Vagina (tissue), 2 donors: Measurements from ENCODE around the gene UQCC2. TPM values are rescaled to one million over a fixed set of nuclear protein-coding genes. Genes with fewer than 3 reads are reported as not detected.

Source experiments
- DNase-seq, 2 donors: peaks; one replicate each; pipeline ENCODE4 v3.0.0-alpha.2; 2017; ENCODE audit errors: extremely low spot score in 2 of 2
- H3K27ac ChIP-seq: fragments of 200-600 bp; sonication (generic); one replicate; pipeline ENCODE4 v1.5.1; 2019
- H3K27me3 ChIP-seq: fragments of 200-600 bp; sonication (generic); one replicate; pipeline ENCODE4 v1.5.1; 2019
- H3K36me3 ChIP-seq, 2 donors: fragments of 200-600 bp; sonication (generic); one replicate each; pipeline ENCODE4 v1.5.1; 2017 to 2019
- H3K4me1 ChIP-seq: fragments of 200-600 bp; sonication (generic); one replicate; pipeline ENCODE4 v1.5.1; 2019
- H3K4me3 ChIP-seq, 2 donors: fragments of 200-600 bp; sonication (generic); 1 replicate in 1 of 2; 2 replicates in 1 of 2; pipeline ENCODE4 v1.5.1; 2016 to 2019
- H3K9me3 ChIP-seq: fragments of 200-600 bp; sonication (generic); one replicate; pipeline ENCODE4 v1.5.1; 2019
- POLR2A ChIP-seq, 2 donors: fragments of 450-650 bp; IDR thresholded peaks; one replicate each; pipeline ENCODE4 v1.6.1; 2017; ENCODE audit warnings: antibody characterized with exemption in 2 of 2, mild to moderate bottlenecking in 2 of 2, moderate library complexity in 2 of 2
- POLR2AphosphoS5 ChIP-seq, 2 donors: sonication (generic); formaldehyde crosslinking; IDR thresholded peaks; one replicate each; pipeline ENCODE4 v1.9.0; 2017; ENCODE audit warnings: antibody characterized with exemption in 2 of 2, mild to moderate bottlenecking in 2 of 2, low read depth in 1 of 2; ENCODE audit not compliant: insufficient read depth in 1 of 2
- intact Hi-C: fragments of 100-400 bp; cut with DNase I; formaldehyde crosslinking; loops from one replicate; pipeline ENCODE4 v1.15.1; 2023
- microRNA counts, 2 donors: library from miRNA; unstranded; fragments of <30 nt; microRNA quantifications; one replicate each; lab custom pipeline; 2016 to 2017
- microRNA-seq: library from miRNA; unstranded; fragments of <30 nt; microRNA quantifications from one replicate; pipeline ENCODE4, GENCODE V29; 2017; ENCODE audit warnings: borderline number of aligned reads, borderline replicate concordance
- small RNA-seq: library from RNA; depleted of rRNA; stranded (forward); fragments of <200 nt; gene quantifications from one replicate; pipeline ENCODE3, GENCODE V24; 2016
- total RNA-seq: library from RNA; depleted of rRNA; stranded (reverse); fragments of >200 nt; gene quantifications from one replicate; pipeline ENCODE4 v1.2.3, GENCODE V29; 2016
- TF ChIP-seq, protein P1 (sequence below), 3 experiments: fragments of 450-650 bp in 2 of 3; fragments of 200-600 bp in 1 of 3; sonication (generic) in 1 of 3; IDR thresholded peaks; one replicate each; pipeline ENCODE4 v1.5.1; 2017 to 2019; ENCODE audit warnings: antibody characterized with exemption in 3 of 3, mild to moderate bottlenecking in 2 of 3, moderate library complexity in 2 of 3

The UQCC2 gene
- total RNA-seq, 1 donor from 2014 or later, result 16.2 TPM

DNA sequence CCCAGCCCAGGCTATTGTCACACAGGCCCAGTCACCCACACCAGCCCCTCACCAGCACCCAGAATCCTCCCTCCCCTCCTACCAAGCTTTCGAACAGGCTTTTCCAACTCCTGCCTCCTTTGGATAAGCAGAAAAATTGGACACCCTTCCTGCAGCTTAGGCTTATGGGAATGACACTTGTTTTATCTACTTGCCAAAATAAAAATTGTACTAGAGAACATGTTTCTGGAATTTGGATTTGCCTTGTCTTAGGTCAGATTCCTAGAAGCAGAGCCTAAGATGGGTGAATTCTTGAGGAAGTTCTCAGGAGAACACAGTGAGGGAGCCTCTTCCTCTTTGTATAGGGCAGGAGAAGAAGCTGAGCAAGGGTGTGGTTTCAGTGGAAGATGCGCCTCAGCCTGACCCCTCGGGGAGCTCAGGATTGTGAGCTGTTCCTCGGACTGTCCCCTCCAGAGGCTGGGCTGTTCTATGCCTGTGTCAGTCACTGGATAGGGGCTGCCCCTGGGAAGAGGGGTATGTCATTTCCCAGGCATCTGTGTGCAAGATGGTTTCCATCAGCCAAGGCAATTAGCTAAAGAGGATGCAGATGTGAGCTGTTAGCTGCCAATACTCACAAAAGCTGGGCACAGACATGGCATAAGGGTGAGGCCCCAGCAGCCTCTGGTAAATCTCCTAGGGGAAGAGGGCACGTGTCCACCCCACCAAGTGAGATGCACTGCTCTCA is 56.5 kb downstream of the UQCC2 start:
- Histone ChIP-seq H3K4me1 (peaks cover 13% of the 10 kb centered on the region), H3K36me3 (peaks cover 0 to 21% of the 10 kb centered on the region in 2 donors), H3K4me3 (no peak overlapping the region), H3K27me3 (no peaks in the 10 kb centered on the region), H3K27ac (no peak overlapping the region), H3K9me3 (no peaks in the 10 kb centered on the region)
- intact Hi-C loops, result no loop called here
- no peak for TF ChIP-seq POLR2AphosphoS5 (IDR thresholded peaks at IDR 0.05; ENCODE audit: insufficient read depth in 1 of 2, low read depth in 1 of 2)
- TF ChIP-seq, protein P1, sequence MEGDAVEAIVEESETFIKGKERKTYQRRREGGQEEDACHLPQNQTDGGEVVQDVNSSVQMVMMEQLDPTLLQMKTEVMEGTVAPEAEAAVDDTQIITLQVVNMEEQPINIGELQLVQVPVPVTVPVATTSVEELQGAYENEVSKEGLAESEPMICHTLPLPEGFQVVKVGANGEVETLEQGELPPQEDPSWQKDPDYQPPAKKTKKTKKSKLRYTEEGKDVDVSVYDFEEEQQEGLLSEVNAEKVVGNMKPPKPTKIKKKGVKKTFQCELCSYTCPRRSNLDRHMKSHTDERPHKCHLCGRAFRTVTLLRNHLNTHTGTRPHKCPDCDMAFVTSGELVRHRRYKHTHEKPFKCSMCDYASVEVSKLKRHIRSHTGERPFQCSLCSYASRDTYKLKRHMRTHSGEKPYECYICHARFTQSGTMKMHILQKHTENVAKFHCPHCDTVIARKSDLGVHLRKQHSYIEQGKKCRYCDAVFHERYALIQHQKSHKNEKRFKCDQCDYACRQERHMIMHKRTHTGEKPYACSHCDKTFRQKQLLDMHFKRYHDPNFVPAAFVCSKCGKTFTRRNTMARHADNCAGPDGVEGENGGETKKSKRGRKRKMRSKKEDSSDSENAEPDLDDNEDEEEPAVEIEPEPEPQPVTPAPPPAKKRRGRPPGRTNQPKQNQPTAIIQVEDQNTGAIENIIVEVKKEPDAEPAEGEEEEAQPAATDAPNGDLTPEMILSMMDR (IDR thresholded peaks at IDR 0.05), result no peak
- TF ChIP-seq POLR2A (IDR thresholded peaks at IDR 0.05), result no peak
- no peak for DNase-seq

DNA sequence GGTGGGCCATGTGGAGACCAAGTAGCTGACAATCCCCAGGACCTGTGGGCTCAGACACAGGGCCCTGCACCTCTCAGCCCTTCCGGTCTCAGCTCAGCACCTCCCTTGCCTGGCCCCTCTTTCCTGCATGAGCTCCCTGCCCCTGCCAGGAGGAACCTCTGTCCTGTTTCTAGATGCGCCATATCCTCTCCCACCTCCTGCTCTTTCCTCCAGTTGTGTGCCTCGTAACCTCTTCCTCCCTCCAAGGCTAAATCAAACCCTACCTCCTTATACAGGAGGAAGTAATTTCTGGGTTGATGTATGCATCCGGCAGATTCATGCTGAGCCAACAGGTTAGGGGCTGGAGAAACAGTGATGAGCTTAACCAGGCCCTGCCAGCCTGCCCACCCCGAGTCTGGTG is 59.5 kb downstream of the UQCC2 start:
- peaks cover 13% of the 10 kb centered on the region for H3K4me1 ChIP-seq
- no peak overlapping the region for H3K4me3 ChIP-seq
- no peaks in the 10 kb centered on the region for H3K9me3 ChIP-seq
- H3K36me3 ChIP-seq, result peaks cover 0 to 8% of the 10 kb centered on the region in 2 donors
- DNase-seq, result no peak
- H3K27ac ChIP-seq, result no peak overlapping the region
- TF ChIP-seq, protein P1 (IDR thresholded peaks at IDR 0.05), result no peak
- TF ChIP-seq POLR2AphosphoS5 (IDR thresholded peaks at IDR 0.05; ENCODE audit: insufficient read depth in 1 of 2, low read depth in 1 of 2) (no peak), POLR2A (IDR thresholded peaks at IDR 0.05) (no peak)
- intact Hi-C loops, result no loop called here
- H3K27me3 ChIP-seq, result no peaks in the 10 kb centered on the region

DNA sequence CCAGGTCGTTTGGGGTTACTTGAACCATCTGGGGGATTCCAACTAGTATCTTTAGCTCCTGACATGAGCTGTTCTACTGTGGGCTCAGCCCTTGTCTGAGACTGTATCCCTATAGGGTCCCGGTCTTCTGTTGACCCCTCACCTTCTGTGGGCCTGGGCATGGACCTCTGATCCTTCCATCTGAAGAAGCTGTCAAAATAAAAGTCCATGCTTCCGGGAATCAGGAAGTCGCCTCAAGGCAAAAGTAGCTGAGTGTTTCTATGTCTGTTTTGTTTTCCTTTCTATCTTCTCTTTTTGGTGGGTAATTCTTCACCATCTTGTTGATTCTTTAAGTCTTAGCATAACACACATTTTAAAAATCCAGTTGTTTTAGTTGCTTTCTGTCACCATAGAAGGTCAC is 60.1 kb downstream of the UQCC2 start:
- peaks cover 0 to 5% of the 10 kb centered on the region in 2 donors for H3K36me3 ChIP-seq
- no peak for TF ChIP-seq POLR2A (IDR thresholded peaks at IDR 0.05)
- TF ChIP-seq, protein P1 (IDR thresholded peaks at IDR 0.05), result no peak
- no peak for TF ChIP-seq POLR2AphosphoS5 (IDR thresholded peaks at IDR 0.05; ENCODE audit: insufficient read depth in 1 of 2, low read depth in 1 of 2)

More for the DNA sequence above, 60.1 kb downstream of the UQCC2 start:
- Histone ChIP-seq H3K9me3 (no peaks in the 10 kb centered on the region), H3K27ac (no peak overlapping the region), H3K4me3 (no peak overlapping the region), H3K4me1 (peaks cover 13% of the 10 kb centered on the region), H3K27me3 (no peaks in the 10 kb centered on the region)
- no peak for DNase-seq
- intact Hi-C loops, result no loop called here

MicroRNA genes within 50 kb of the gene (microRNA counts, 767-probe panel; counts per million panel counts)
- microRNA hsa-miR-3934 (lab: Ali Mortazavi, UCI), result 238 to 261 counts per million in 2 donors

Small RNA genes lying within 50 kb of the gene (microRNA-seq; reads per million reads assigned to microRNA genes)
- 6.7 reads per million, percentile 13 among the genes with 10 or more reads in this experiment for gene MIR3934

Small RNA genes lying within 50 kb of the gene (small RNA-seq; reads per million reads assigned to genes)
- not detected for gene MIR3934

Other genes starting within 250 kb of the UQCC2 start
- gene BAK1, start 131.4 kb downstream of the UQCC2 start, total RNA-seq, result 19.2 TPM
- 50.1 TPM for gene ITPR3, start 90.4 kb downstream of the UQCC2 start, total RNA-seq
- gene IP6K3, start 35.2 kb upstream of the UQCC2 start, total RNA-seq, result 1.5 TPM
- gene LEMD2, start 77.4 kb upstream of the UQCC2 start, total RNA-seq, result 55.5 TPM
- not detected for gene MLN, start 92.3 kb upstream of the UQCC2 start, total RNA-seq